IMR-90 (cell line): Measurements from ENCODE around the gene LETM1. TPM values are rescaled to one million over a fixed set of nuclear protein-coding genes. Genes with fewer than 3 reads are reported as not detected.

Experiments
- ATAC-seq: fragments of 200-7000 bp; cut with Tn5 transposase; 2 replicates; pipeline ENCODE4 v1.9.1; 2020; ENCODE audit warnings: low read depth, mild to moderate bottlenecking, moderate library complexity
- BruUV-seq: library from RNA; stranded (reverse); fragments of 400-500 nt; replicated peaks from 2 replicates; lab custom pipeline; 2021; lab: Mats Ljungman, UMichigan
- CTCF ChIA-PET: fragments of 300-600 bp; formaldehyde crosslinking; extraction: SDS; loops from one replicate; lab custom pipeline; 2021; ENCODE audit warnings: antibody characterized with exemption; lab: Yijun Ruan, JAX
- POLR2A ChIA-PET: fragments of 300-600 bp; sonication (Branson Sonifier 250); formaldehyde crosslinking; loops from one replicate; lab custom pipeline; 2022; ENCODE audit warnings: antibody characterized with exemption; ENCODE audit not compliant: unreplicated experiment; lab: Charles Lee
- DNase-seq: peaks from one replicate; pipeline ENCODE4 v3.0.0; 2013
- H2AFZ ChIP-seq: replicated peaks from 2 replicates; pipeline ENCODE3; 2013; ENCODE audit warnings: low read length, mild to moderate bottlenecking; ENCODE audit not compliant: poor library complexity
- H2AK5ac ChIP-seq: 2 replicates; pipeline ENCODE4 v1.6.1; 2013; ENCODE audit warnings: low read depth, low read length, inconsistent platforms
- H2AK9ac ChIP-seq: replicated peaks from 2 replicates; pipeline ENCODE3; 2013; ENCODE audit warnings: mild to moderate bottlenecking, low read depth, low read length, moderate library complexity; ENCODE audit not compliant: poor library complexity
- H2BK120ac ChIP-seq: 2 replicates; pipeline ENCODE4 v1.6.1; 2013; ENCODE audit warnings: low read depth, low read length, inconsistent platforms
- H2BK15ac ChIP-seq: 3 replicates; pipeline ENCODE4 v1.6.1; 2013; ENCODE audit warnings: low read depth, low read length, inconsistent platforms
- H2BK20ac ChIP-seq: 2 replicates; pipeline ENCODE4 v1.6.1; 2013; ENCODE audit warnings: low read depth, mild to moderate bottlenecking, inconsistent platforms, low read length, moderate library complexity
- H2BK5ac ChIP-seq: 2 replicates; pipeline ENCODE4 v1.6.1; 2013; ENCODE audit warnings: mild to moderate bottlenecking, low read depth, low read length, inconsistent platforms; ENCODE audit not compliant: poor library complexity, severe bottlenecking
- H3K14ac ChIP-seq: replicated peaks from 2 replicates; pipeline ENCODE4 v1.6.1; 2013; ENCODE audit warnings: low read depth, low read length, inconsistent platforms
- H3K18ac ChIP-seq: 2 replicates; pipeline ENCODE4 v1.6.1; 2013; ENCODE audit warnings: low read depth, low read length, control low read depth
- H3K23ac ChIP-seq: 2 replicates; pipeline ENCODE4 v1.6.1; 2013; ENCODE audit warnings: low read depth, low read length, inconsistent platforms
- H3K27ac ChIP-seq: 2 replicates; pipeline ENCODE4 v1.5.1; 2013; ENCODE audit warnings: mild to moderate bottlenecking, control low read depth, low read length; ENCODE audit not compliant: insufficient read depth
- H3K27me3 ChIP-seq: 2 replicates; pipeline ENCODE4 v1.6.1; 2013; ENCODE audit warnings: low read length; ENCODE audit not compliant: control insufficient read depth, insufficient read depth
- H3K36me3 ChIP-seq: 2 replicates; pipeline ENCODE4 v1.6.1; 2013; ENCODE audit warnings: low read length, mixed read lengths; ENCODE audit not compliant: control insufficient read depth, insufficient read depth
- H3K4ac ChIP-seq: 2 replicates; pipeline ENCODE4 v1.6.1; 2013; ENCODE audit warnings: low read depth, low read length, inconsistent platforms
- H3K4me1 ChIP-seq: 2 replicates; pipeline ENCODE4 v1.6.1; 2013; ENCODE audit warnings: low read length, mixed read lengths; ENCODE audit not compliant: control insufficient read depth, insufficient read depth
- H3K4me2 ChIP-seq: 2 replicates; pipeline ENCODE4 v1.6.1; 2013; ENCODE audit warnings: low read depth, mild to moderate bottlenecking, control low read depth, low read length, moderate library complexity
- H3K4me3 ChIP-seq: 2 replicates; pipeline ENCODE4 v1.5.1; 2013; ENCODE audit warnings: low read depth, mild to moderate bottlenecking, control low read depth, low read length, moderate library complexity; ENCODE audit not compliant: insufficient read depth
- H3K56ac ChIP-seq: 2 replicates; pipeline ENCODE4 v1.6.1; 2013; ENCODE audit warnings: low read length, inconsistent platforms; ENCODE audit not compliant: insufficient read depth; ENCODE audit errors: extremely low read depth
- H3K79me1 ChIP-seq, 2 experiments: 2 replicates each; pipeline ENCODE4 v1.6.1; 2013; ENCODE audit warnings: low read length in 2 of 2, inconsistent platforms in 1 of 2, low read depth in 1 of 2
- H3K9ac ChIP-seq: 2 replicates; pipeline ENCODE4 v1.6.1; 2013; ENCODE audit warnings: low read depth, low read length, control low read depth
- H3K9me1 ChIP-seq: 2 replicates; pipeline ENCODE4 v1.6.1; 2013; ENCODE audit warnings: low read length, inconsistent platforms; ENCODE audit not compliant: insufficient read depth
- H3K9me3 ChIP-seq: 2 replicates; pipeline ENCODE4 v1.6.1; 2013; ENCODE audit warnings: low read length; ENCODE audit not compliant: control insufficient read depth, insufficient read depth
- H4K20me1 ChIP-seq: 2 replicates; pipeline ENCODE4 v1.6.1; 2013; ENCODE audit warnings: low read length, inconsistent platforms; ENCODE audit not compliant: insufficient read depth
- H4K5ac ChIP-seq: 2 replicates; pipeline ENCODE4 v1.6.1; 2013; ENCODE audit warnings: mild to moderate bottlenecking, low read depth, low read length, control low read depth
- H4K8ac ChIP-seq, 2 experiments: 2 replicates each; pipeline ENCODE4 v1.6.1; 2013; ENCODE audit warnings: low read depth in 2 of 2, low read length in 2 of 2, control low read depth in 1 of 2, inconsistent platforms in 1 of 2
- H4K91ac ChIP-seq: 2 replicates; pipeline ENCODE4 v1.6.1; 2013; ENCODE audit warnings: low read depth, low read length, inconsistent platforms; ENCODE audit not compliant: insufficient read depth
- BHLHE40 ChIP-seq: fragments of 150-350 bp; IDR thresholded peaks from 2 replicates; pipeline ENCODE4 v1.6.1; 2016; ENCODE audit warnings: mild to moderate bottlenecking, low read depth, low read length
- CEBPB ChIP-seq: IDR thresholded peaks from 2 replicates; pipeline ENCODE4 v1.6.1; 2012; ENCODE audit warnings: low read depth, low read length, improper control_type of control experiment
- CHD1 ChIP-seq: IDR thresholded peaks from 2 replicates; pipeline ENCODE4 v1.6.1; 2012; ENCODE audit warnings: low read depth, low read length, improper control_type of control experiment
- CTCF ChIP-seq: conservative IDR thresholded peaks from 2 replicates; pipeline ENCODE4 v1.5.1; 2012; ENCODE audit warnings: mild to moderate bottlenecking, low read depth, low read length, improper control_type of control experiment
- FOS ChIP-seq: fragments of 150-350 bp; IDR thresholded peaks from 2 replicates; pipeline ENCODE4 v1.6.1; 2016; ENCODE audit warnings: low read depth, low read length
- MAFK ChIP-seq: IDR thresholded peaks from 2 replicates; pipeline ENCODE4 v1.6.1; 2012; ENCODE audit warnings: low read depth, low read length, improper control_type of control experiment
- MAZ ChIP-seq: IDR thresholded peaks from 2 replicates; pipeline ENCODE4 v1.6.1; 2012; ENCODE audit warnings: low read depth, mild to moderate bottlenecking, low read length, improper control_type of control experiment, moderate library complexity, borderline replicate concordance
- NFE2L2 ChIP-seq: fragments of 150-350 bp; IDR thresholded peaks from 2 replicates; pipeline ENCODE4 v1.6.1; 2016; ENCODE audit warnings: low read depth, mild to moderate bottlenecking, low read length
- POLR2A ChIP-seq: IDR thresholded peaks from 2 replicates; pipeline ENCODE4 v1.6.1; 2012; ENCODE audit warnings: mild to moderate bottlenecking, low read depth, low read length
- RCOR1 ChIP-seq: IDR thresholded peaks from 2 replicates; pipeline ENCODE4 v1.6.1; 2012; ENCODE audit warnings: mild to moderate bottlenecking, low read length, improper control_type of control experiment; ENCODE audit not compliant: insufficient replicate concordance
- RFX5 ChIP-seq: IDR thresholded peaks from 2 replicates; pipeline ENCODE4 v1.8.0; 2012; ENCODE audit warnings: low read depth, mild to moderate bottlenecking, low read length, moderate library complexity
- USF2 ChIP-seq: fragments of 150-350 bp; IDR thresholded peaks from 2 replicates; pipeline ENCODE4 v1.6.1; 2017; ENCODE audit warnings: mild to moderate bottlenecking, antibody characterized with exemption, low read length, low read depth
- WGBS, 2 experiments: methylation state at CpG; one replicate each; pipeline versions ENCODE4 v1.1.5 to v1.1.7; 2013; ENCODE audit warnings: missing lambda C conversion rate in 2 of 2; ENCODE audit not compliant: insufficient read length in 1 of 2; ENCODE audit errors: extremely low coverage in 2 of 2; 5-methylcytosine and 5-hydroxymethylcytosine counted together
- dilution Hi-C: fragments of 300-500 bp; cut with HindIII; formaldehyde crosslinking; loops from one replicate; pipeline ENCODE4 v1.14.3; 2018; ENCODE audit warnings: low sequenced_read_pairs; ENCODE audit not compliant: unreplicated experiment
- in situ Hi-C: fragments of 300-500 bp; cut with MboI; formaldehyde crosslinking; loops from 3 replicates; pipeline ENCODE4 v1.14.3; 2019; ENCODE audit warnings: low sequenced_read_pairs, inconsistent platforms, mixed read lengths
- intact Hi-C: fragments of 100-400 bp; cut with micrococcal nuclease; formaldehyde crosslinking; loops from 2 replicates; pipeline ENCODE4 v1.10.0; 2022
- polyA plus RNA-seq, 3 experiments: library from polyadenylated mRNA; depleted of rRNA; stranded (reverse); fragments of >200 nt; gene quantifications; 2 replicates each; pipeline ENCODE4 v1.2.3, GENCODE V29; 2012; ENCODE audit warnings: low replicate concordance in 1 of 3
- total RNA-seq: library from RNA; depleted of rRNA; stranded (reverse); fragments of >200 nt; gene quantifications from 2 replicates; pipeline ENCODE4 v1.2.3, GENCODE V29; 2012
- TF ChIP-seq, protein P1 (sequence below): fragments of 150-350 bp; IDR thresholded peaks from 2 replicates; pipeline ENCODE4 v1.6.1; 2016; ENCODE audit warnings: low read depth, mild to moderate bottlenecking, low read length, moderate library complexity, borderline replicate concordance

LETM1 gene
- total and polyA plus RNA-seq, 2 of the 4 experiments (the other 2 are of a cell fraction), result 25.0 to 49.3 TPM

DNA sequence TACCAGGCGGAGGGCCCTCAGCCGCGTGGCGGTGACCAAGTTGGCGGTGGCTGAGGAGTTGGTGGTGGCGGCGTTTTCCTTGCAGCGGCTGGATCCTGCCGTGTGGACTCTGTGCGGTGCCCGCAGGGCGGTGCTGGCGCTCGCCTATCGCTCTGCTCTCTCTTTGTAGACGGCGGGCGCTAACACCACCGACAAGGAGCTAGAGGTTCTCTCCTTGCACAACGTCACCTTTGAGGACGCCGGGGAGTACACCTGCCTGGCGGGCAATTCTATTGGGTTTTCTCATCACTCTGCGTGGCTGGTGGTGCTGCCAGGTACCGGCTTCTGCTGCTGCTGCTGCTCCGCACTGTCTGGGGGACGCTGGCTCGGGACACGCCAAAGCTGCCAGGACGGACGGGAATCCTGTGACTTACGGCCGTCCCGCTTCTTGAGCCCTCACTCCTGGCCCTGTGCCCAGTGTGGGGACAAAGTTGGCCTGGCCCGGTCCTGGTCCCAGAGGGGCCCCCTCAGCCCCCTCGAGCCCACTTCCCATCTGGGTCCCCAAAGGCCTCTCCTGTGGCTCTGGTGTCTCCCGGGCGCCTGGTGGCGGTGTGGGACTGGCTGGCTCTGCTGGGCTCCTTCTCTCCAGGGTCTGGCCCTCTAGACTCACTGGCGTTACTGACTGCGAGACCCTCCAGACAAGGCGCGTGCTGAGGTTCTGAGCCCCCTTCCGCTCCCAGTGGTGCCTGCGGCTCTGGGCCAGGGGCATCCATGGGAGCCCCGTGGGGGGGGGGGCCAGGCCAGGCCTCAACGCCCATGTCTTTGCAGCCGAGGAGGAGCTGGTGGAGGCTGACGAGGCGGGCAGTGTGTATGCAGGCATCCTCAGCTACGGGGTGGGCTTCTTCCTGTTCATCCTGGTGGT lies 52.2 kb downstream of the LETM1 start:
- TF ChIP-seq CTCF (no peak), MAFK (no peak), RFX5 (no peak), NFE2L2 (no peak), CHD1 (no peak), FOS (no peak), CEBPB (no peak), USF2 (no peak), MAZ (no peak), RCOR1 (no peak), POLR2A (no peak), BHLHE40 (no peak)
- TF ChIP-seq, protein P1, sequence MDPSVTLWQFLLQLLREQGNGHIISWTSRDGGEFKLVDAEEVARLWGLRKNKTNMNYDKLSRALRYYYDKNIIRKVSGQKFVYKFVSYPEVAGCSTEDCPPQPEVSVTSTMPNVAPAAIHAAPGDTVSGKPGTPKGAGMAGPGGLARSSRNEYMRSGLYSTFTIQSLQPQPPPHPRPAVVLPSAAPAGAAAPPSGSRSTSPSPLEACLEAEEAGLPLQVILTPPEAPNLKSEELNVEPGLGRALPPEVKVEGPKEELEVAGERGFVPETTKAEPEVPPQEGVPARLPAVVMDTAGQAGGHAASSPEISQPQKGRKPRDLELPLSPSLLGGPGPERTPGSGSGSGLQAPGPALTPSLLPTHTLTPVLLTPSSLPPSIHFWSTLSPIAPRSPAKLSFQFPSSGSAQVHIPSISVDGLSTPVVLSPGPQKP, result no peak
- intact Hi-C loops (no loop called here), in situ Hi-C loops (no loop called here), dilution Hi-C loops (no loop called here)
- Histone ChIP-seq H3K9ac (no peak overlapping the region), H4K8ac (no peak overlapping the region), H3K23ac (no peak overlapping the region), H3K4me2 (no peak overlapping the region), H3K4me1 (no peaks in the 10 kb centered on the region; the same call in 1 of the 2 replicates), H2AK9ac (no peak overlapping the region), H2BK15ac (no peak overlapping the region), H4K91ac (no peak overlapping the region), H3K79me1 (no peaks in the 10 kb centered on the region), H2BK120ac (no peak overlapping the region), H3K4ac (no peak overlapping the region), H2BK5ac (no peak overlapping the region), H4K20me1 (no peaks in the 10 kb centered on the region), H3K27ac (no peak overlapping the region), H2BK20ac (no peak overlapping the region), H2AK5ac (no peak overlapping the region), H3K9me1 (no peaks in the 10 kb centered on the region), H3K4me3 (no peak overlapping the region), H3K36me3 (no peaks in the 10 kb centered on the region), H3K18ac (no peak overlapping the region), H3K14ac (no peak overlapping the region), H3K27me3 (no peaks in the 10 kb centered on the region), H2AFZ (no peak overlapping the region), H4K5ac (no peak overlapping the region), H3K56ac (no peak overlapping the region), H3K9me3 (no peaks in the 10 kb centered on the region)
- 91% methylated on average over 45 of the region's 51 CpGs; no CpG with 5 or more reads in 1 of the 2 experiments for WGBS, 2 experiments
- ATAC-seq, result no peak
- ChIA-PET CTCF (no interaction called here), POLR2A (no interaction called here)
- BruUV-seq, result no TSS peak
- DNase-seq, result no peak
